Measurements from ENCODE around the gene KATNAL1.

KATNAL1 gene

GRCh38 chr13:30332456-30333143, 25.2 kb upstream of the KATNAL1 start:
- no peak for DNase-seq

- DNase-seq, result no peak
Observed at GRCh38 chr13:30331331-30331771, 24.0 kb upstream of the KATNAL1 start.

GRCh38 chr13:30329009-30329585, 21.7 kb upstream of the KATNAL1 start:
- DNase-seq, result no peak

- DNase-seq, result no peak
Observed at GRCh38 chr13:30325668-30326067, 18.3 kb upstream of the KATNAL1 start.

- no peak for DNase-seq
Observed at GRCh38 chr13:30323524-30323923, 16.2 kb upstream of the KATNAL1 start.

- DNase-seq, result no peak
Observed at GRCh38 chr13:30322428-30322827, 15.1 kb upstream of the KATNAL1 start.

- DNase-seq, result no peak
Observed at GRCh38 chr13:30321256-30321655, 13.9 kb upstream of the KATNAL1 start.

DNA sequence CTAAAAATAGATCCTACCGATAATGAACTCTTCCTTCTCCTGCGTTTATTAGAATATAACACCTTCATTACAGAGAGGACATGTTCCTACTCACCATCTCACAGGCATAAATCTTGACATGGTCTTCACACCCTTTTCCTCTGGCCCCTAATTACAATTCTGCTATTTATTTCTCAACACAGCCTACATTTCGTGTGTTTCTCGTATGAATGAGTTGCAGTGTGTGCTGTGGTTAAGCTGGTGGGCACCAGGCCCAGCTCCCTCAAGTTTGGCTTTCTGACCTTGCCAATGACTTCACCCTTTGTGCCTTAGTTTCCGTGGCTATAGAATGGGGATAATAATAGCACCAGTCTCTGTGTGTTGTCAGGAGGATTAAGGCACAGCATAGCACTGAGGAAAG, 12.3 kb upstream of the KATNAL1 start:
- DNase-seq, result no peak

GRCh38 chr13:30319130-30319529, 11.8 kb upstream of the KATNAL1 start:
- DNase-seq, result no peak

GRCh38 chr13:30318026-30318425, 10.7 kb upstream of the KATNAL1 start:
- DNase-seq, result no peak

GRCh38 chr13:30314562-30314961, 7.2 kb upstream of the KATNAL1 start:
- no peak for DNase-seq

GRCh38 chr13:30314069-30314468, 6.7 kb upstream of the KATNAL1 start:
- DNase-seq, result no peak

GRCh38 chr13:30313311-30313710, 6.0 kb upstream of the KATNAL1 start:
- DNase-seq, result no peak

GRCh38 chr13:30312904-30313303, 5.6 kb upstream of the KATNAL1 start:
- DNase-seq, result no peak

DNA sequence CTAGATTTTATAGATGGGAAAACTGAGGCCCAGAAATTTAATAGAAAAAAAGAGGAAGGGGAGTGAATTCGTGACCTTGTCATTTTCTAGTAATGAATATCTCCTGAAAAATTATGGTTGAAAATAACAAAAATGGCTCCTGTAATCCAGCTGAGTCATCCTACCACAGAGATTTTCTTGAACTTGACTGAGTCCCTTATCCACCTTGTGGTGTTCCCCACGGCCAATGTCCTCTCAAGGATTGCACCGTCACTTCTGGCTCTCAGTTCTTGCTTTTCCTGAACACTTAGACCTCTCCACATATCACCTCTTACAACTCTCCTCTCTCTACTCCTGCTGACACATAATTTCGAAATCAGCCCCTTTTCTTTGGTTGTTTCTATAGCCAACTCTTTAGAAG, 1.2 kb upstream of the KATNAL1 start:
- no peak for DNase-seq

GRCh38 chr13:30307971-30308290, 580 bp upstream of the KATNAL1 start:
- no peak for DNase-seq

DNA sequence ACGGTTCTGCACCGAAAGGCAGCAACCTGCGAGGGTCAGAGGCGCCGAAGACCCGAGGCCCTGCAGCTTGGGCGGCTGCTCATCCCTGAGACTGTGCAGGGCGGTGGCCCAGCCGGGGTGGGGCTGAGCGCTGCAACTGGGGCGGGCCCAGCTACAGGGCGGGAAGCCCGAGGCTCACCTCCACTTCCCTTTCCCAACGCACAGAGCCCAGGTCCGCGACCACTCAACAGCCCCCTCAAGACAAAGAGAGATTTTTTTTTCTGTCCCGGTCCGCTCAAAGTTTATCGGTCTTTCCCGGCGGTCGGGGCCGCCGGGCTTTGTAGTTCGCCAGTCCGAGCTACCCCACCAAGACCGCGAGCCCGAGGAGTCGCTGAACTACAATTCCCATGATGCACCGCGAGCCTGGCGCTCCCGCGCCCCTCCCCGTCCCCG, 573 bp downstream of the KATNAL1 start:
- DNase-seq, result peak; percentile 83

- no peak for DNase-seq
Observed at GRCh38 chr13:30305456-30305970, 1.8 kb downstream of the KATNAL1 start.

DNA sequence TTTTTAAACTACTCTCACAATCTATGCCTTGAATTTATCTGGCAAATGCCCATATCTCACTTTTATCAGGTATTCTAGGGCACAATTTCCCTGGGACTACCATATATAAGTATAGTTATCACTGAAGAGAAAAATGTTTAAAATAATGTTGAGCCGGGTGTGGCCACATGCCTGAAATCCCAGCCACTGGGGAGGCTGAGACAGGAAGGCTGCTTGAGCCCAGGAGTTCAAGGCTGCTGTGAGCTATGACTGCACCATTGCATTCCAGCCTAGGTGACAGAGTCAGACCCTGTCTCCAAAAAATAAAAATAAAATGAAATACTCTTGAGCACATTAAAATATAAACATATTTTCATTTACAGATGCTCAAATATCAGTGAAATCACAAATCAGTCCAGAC, 4.1 kb downstream of the KATNAL1 start:
- DNase-seq, result no peak

- DNase-seq, result no peak
Observed at GRCh38 chr13:30301827-30302226, 5.5 kb downstream of the KATNAL1 start.

GRCh38 chr13:30300596-30300995, 6.8 kb downstream of the KATNAL1 start:
- DNase-seq, result no peak

- DNase-seq, result no peak
Observed at GRCh38 chr13:30299786-30300185, 7.6 kb downstream of the KATNAL1 start.

- DNase-seq, result no peak
Observed at GRCh38 chr13:30295116-30295515, 12.2 kb downstream of the KATNAL1 start.

DNA sequence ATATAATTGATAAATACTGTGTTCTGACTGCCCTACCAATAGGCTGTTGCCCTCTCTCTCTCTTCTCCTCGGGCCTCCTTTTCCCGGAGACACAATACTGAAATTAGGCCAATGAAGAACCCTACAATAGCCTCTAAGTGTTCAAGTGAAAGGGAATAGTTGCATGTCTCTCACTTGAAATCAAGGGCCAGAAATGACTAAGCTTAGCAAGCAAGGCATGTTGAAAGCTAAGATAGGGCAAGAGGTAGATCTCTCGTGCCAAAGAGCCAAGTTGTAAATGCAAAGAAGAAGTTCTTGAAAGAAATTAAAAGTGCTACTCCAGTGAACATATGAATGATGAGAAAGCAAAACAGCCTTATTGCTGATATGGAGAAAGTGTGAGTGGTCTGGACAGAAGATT, 13.3 kb downstream of the KATNAL1 start:
- no peak for DNase-seq

- DNase-seq, result no peak
Observed at GRCh38 chr13:30292325-30292724, 15.0 kb downstream of the KATNAL1 start.
